Stimulated activated CD4-positive, alpha-beta T cell treated with anti-CD3 and anti-CD28 coated beads, Interleukin-1b, Interleukin-23, amount 100 ng/mL, for 4 hours (primary cell): ENCODE results near the gene LRP10.
"Not testable (repeated sequence)": the region's sequence is repeated elsewhere in the genome, so short reads cannot be mapped to it uniquely, and the experiment has no call there.

Source experiments
- DNase-seq, 2 donors: peaks; one replicate each; pipeline ENCODE4 v3.0.0-alpha.2; 2020; ENCODE audit warnings: low read depth in 2 of 2

Gene LRP10

GRCh38 chr14:22843123-22843925 is 28.2 kb upstream of the LRP10 start:
- DNase-seq, result no peak

- no peak for DNase-seq
Observed at GRCh38 chr14:22844221-22845102, 27.1 kb upstream of the LRP10 start.

GRCh38 chr14:22845103-22845394 is 26.5 kb upstream of the LRP10 start:
- DNase-seq, result no peak

- DNase-seq, result no peak
Observed at GRCh38 chr14:22845821-22846625, 25.5 kb upstream of the LRP10 start.

GRCh38 chr14:22846811-22847307 is 24.7 kb upstream of the LRP10 start:
- no peak for DNase-seq

- no peak for DNase-seq
Observed at GRCh38 chr14:22847661-22848341, 23.7 kb upstream of the LRP10 start.

- no peak for DNase-seq
Observed at GRCh38 chr14:22848351-22849164, 23.0 kb upstream of the LRP10 start.

GRCh38 chr14:22849212-22849819 is 22.2 kb upstream of the LRP10 start:
- DNase-seq, result no peak

- no peak for DNase-seq
Observed at GRCh38 chr14:22850944-22851764, 20.4 kb upstream of the LRP10 start.

GRCh38 chr14:22852178-22852577 is 19.4 kb upstream of the LRP10 start:
- DNase-seq, result not testable (repeated sequence)

- no peak for DNase-seq
Observed at GRCh38 chr14:22852599-22852939, 19.0 kb upstream of the LRP10 start.

- peak; percentile 94 to 95 for DNase-seq
Observed at GRCh38 chr14:22852940-22853767, 18.4 kb upstream of the LRP10 start.

GRCh38 chr14:22854296-22854695 is 17.2 kb upstream of the LRP10 start:
- not testable (repeated sequence) for DNase-seq

- no peak for DNase-seq
Observed at GRCh38 chr14:22854963-22855724, 16.4 kb upstream of the LRP10 start.

- no peak for DNase-seq
Observed at GRCh38 chr14:22856428-22856827, 15.1 kb upstream of the LRP10 start.

- DNase-seq, result not testable (repeated sequence)
Observed at GRCh38 chr14:22860377-22860776, 11.2 kb upstream of the LRP10 start.

GRCh38 chr14:22861651-22862050 is 9.9 kb upstream of the LRP10 start:
- no peak for DNase-seq

GRCh38 chr14:22864979-22865378 is 6.6 kb upstream of the LRP10 start:
- no peak for DNase-seq
